ENCODE measurements around the gene ST6GALNAC3.
"Not testable (repeated sequence)": the region's sequence is repeated elsewhere in the genome, so short reads cannot be mapped to it uniquely, and the experiment has no call there.

Gene ST6GALNAC3

GRCh38 chr1:76049498-76049897, 25.0 kb upstream of the ST6GALNAC3 start:
- H3K9ac ChIP-seq (ENCODE audit: low read length), result no peak overlapping the region
- no CpG with 5 or more reads among the region's 4 CpGs for WGBS (ENCODE audit: extremely low coverage, insufficient coverage, low lambda C conversion rate)
- H3K4me3 ChIP-seq (ENCODE audit: low read length), result no peak overlapping the region
- no peak overlapping the region for H4K5ac ChIP-seq (ENCODE audit: low read length)
- H2BK15ac ChIP-seq (replicated peaks; ENCODE audit: low read depth), result no peak overlapping the region
- H3K36me3 ChIP-seq (ENCODE audit: control insufficient read depth, insufficient read depth, low read length), result no peaks in the 10 kb centered on the region
- no peak overlapping the region for H2AK5ac ChIP-seq (ENCODE audit: low read length)
- no peak overlapping the region for H4K8ac ChIP-seq (ENCODE audit: low read depth, low read length)
- H3K56ac ChIP-seq (ENCODE audit: low read length), result no peak overlapping the region
- no peak overlapping the region for H3K18ac ChIP-seq (ENCODE audit: low read length)
- no peak overlapping the region for H3K23ac ChIP-seq (ENCODE audit: low read length)
- no peaks in the 10 kb centered on the region for H3K79me1 ChIP-seq (ENCODE audit: low read length)
- H3K4me2 ChIP-seq (ENCODE audit: low read length), result no peak overlapping the region
- no peak for DNase-seq
- no peak overlapping the region for H2BK5ac ChIP-seq (ENCODE audit: low read length)
- no peaks in the 10 kb centered on the region for H3K79me2 ChIP-seq (ENCODE audit: control insufficient read depth, insufficient read depth, low read length)
- H3K27ac ChIP-seq (ENCODE audit: low read depth, low read length), result no peak overlapping the region
- H2BK120ac ChIP-seq (ENCODE audit: low read depth, low read length), result no peak overlapping the region
- no peak overlapping the region for H3K4ac ChIP-seq (ENCODE audit: low read depth, low read length)
- no peaks in the 10 kb centered on the region for H3K4me1 ChIP-seq (ENCODE audit: control insufficient read depth, low read depth, low read length)
- no peaks in the 10 kb centered on the region for H3K27me3 ChIP-seq (ENCODE audit: insufficient read depth, low read length, poor library complexity)

- H3K79me1 ChIP-seq (ENCODE audit: low read length); H3K4me3 ChIP-seq (ENCODE audit: low read length); H2BK5ac ChIP-seq (ENCODE audit: low read length); DNase-seq; H2BK15ac ChIP-seq (replicated peaks; ENCODE audit: low read depth); H4K5ac ChIP-seq (ENCODE audit: low read length); H3K79me2 ChIP-seq (ENCODE audit: control insufficient read depth, insufficient read depth, low read length); H3K4me2 ChIP-seq (ENCODE audit: low read length); H4K8ac ChIP-seq (ENCODE audit: low read depth, low read length); H3K18ac ChIP-seq (ENCODE audit: low read length); H2AK5ac ChIP-seq (ENCODE audit: low read length); H3K9ac ChIP-seq (ENCODE audit: low read length); H3K23ac ChIP-seq (ENCODE audit: low read length); H3K27ac ChIP-seq (ENCODE audit: low read depth, low read length); H2BK120ac ChIP-seq (ENCODE audit: low read depth, low read length); H3K36me3 ChIP-seq (ENCODE audit: control insufficient read depth, insufficient read depth, low read length); H3K27me3 ChIP-seq (ENCODE audit: insufficient read depth, low read length, poor library complexity); H3K4ac ChIP-seq (ENCODE audit: low read depth, low read length); H3K56ac ChIP-seq (ENCODE audit: low read length); H3K4me1 ChIP-seq (ENCODE audit: control insufficient read depth, low read depth, low read length): not testable (repeated sequence)
- no CpG with 5 or more reads among the region's 3 CpGs for whole genome bisulfite sequencing (ENCODE audit: extremely low coverage, insufficient coverage, low lambda C conversion rate)
Observed at GRCh38 chr1:76050073-76050472, 24.5 kb upstream of the ST6GALNAC3 start.

GRCh38 chr1:76053021-76053420, 21.5 kb upstream of the ST6GALNAC3 start:
- Histone ChIP-seq H3K36me3 (ENCODE audit: control insufficient read depth, insufficient read depth, low read length) (no peaks in the 10 kb centered on the region), H4K8ac (ENCODE audit: low read depth, low read length) (no peak overlapping the region), H3K27ac (ENCODE audit: low read depth, low read length) (no peak overlapping the region), H3K4me1 (ENCODE audit: control insufficient read depth, low read depth, low read length) (no peaks in the 10 kb centered on the region), H3K79me2 (ENCODE audit: control insufficient read depth, insufficient read depth, low read length) (no peaks in the 10 kb centered on the region), H3K23ac (ENCODE audit: low read length) (no peak overlapping the region), H3K4ac (ENCODE audit: low read depth, low read length) (no peak overlapping the region), H2BK15ac (replicated peaks; ENCODE audit: low read depth) (no peak overlapping the region), H2BK5ac (ENCODE audit: low read length) (no peak overlapping the region), H2AK5ac (ENCODE audit: low read length) (no peak overlapping the region), H3K79me1 (ENCODE audit: low read length) (no peaks in the 10 kb centered on the region), H3K27me3 (ENCODE audit: insufficient read depth, low read length, poor library complexity) (no peaks in the 10 kb centered on the region), H3K4me2 (ENCODE audit: low read length) (no peak overlapping the region), H3K56ac (ENCODE audit: low read length) (no peak overlapping the region), H4K5ac (ENCODE audit: low read length) (no peak overlapping the region), H3K4me3 (ENCODE audit: low read length) (no peak overlapping the region), H3K18ac (ENCODE audit: low read length) (no peak overlapping the region), H3K9ac (ENCODE audit: low read length) (no peak overlapping the region), H2BK120ac (ENCODE audit: low read depth, low read length) (no peak overlapping the region)
- no peak for DNase-seq
- WGBS (ENCODE audit: extremely low coverage, insufficient coverage, low lambda C conversion rate), result no CpG with 5 or more reads among the region's 6 CpGs

GRCh38 chr1:76054359-76054758, 20.2 kb upstream of the ST6GALNAC3 start:
- no peak for DNase-seq
- Histone ChIP-seq H3K4me2 (ENCODE audit: low read length) (no peak overlapping the region), H3K79me2 (ENCODE audit: control insufficient read depth, insufficient read depth, low read length) (no peaks in the 10 kb centered on the region), H4K5ac (ENCODE audit: low read length) (no peak overlapping the region), H2AK5ac (ENCODE audit: low read length) (no peak overlapping the region), H2BK5ac (ENCODE audit: low read length) (no peak overlapping the region), H3K23ac (ENCODE audit: low read length) (no peak overlapping the region), H2BK15ac (replicated peaks; ENCODE audit: low read depth) (no peak overlapping the region), H3K36me3 (ENCODE audit: control insufficient read depth, insufficient read depth, low read length) (no peaks in the 10 kb centered on the region), H3K56ac (ENCODE audit: low read length) (no peak overlapping the region), H3K79me1 (ENCODE audit: low read length) (no peaks in the 10 kb centered on the region), H3K4me3 (ENCODE audit: low read length) (no peak overlapping the region), H3K4me1 (ENCODE audit: control insufficient read depth, low read depth, low read length) (no peaks in the 10 kb centered on the region), H3K18ac (ENCODE audit: low read length) (no peak overlapping the region), H4K8ac (ENCODE audit: low read depth, low read length) (no peak overlapping the region), H2BK120ac (ENCODE audit: low read depth, low read length) (no peak overlapping the region), H3K27me3 (ENCODE audit: insufficient read depth, low read length, poor library complexity) (no peaks in the 10 kb centered on the region), H3K9ac (ENCODE audit: low read length) (no peak overlapping the region), H3K4ac (ENCODE audit: low read depth, low read length) (no peak overlapping the region), H3K27ac (ENCODE audit: low read depth, low read length) (no peak overlapping the region)
- no CpG with 5 or more reads among the region's 2 CpGs for WGBS (ENCODE audit: extremely low coverage, insufficient coverage, low lambda C conversion rate)

GRCh38 chr1:76055987-76056386, 18.6 kb upstream of the ST6GALNAC3 start:
- no peak overlapping the region for H3K23ac ChIP-seq (ENCODE audit: low read length)
- no peak overlapping the region for H2BK120ac ChIP-seq (ENCODE audit: low read depth, low read length)
- no peak overlapping the region for H4K5ac ChIP-seq (ENCODE audit: low read length)
- no peak overlapping the region for H3K56ac ChIP-seq (ENCODE audit: low read length)
- H3K4ac ChIP-seq (ENCODE audit: low read depth, low read length), result no peak overlapping the region
- no peaks in the 10 kb centered on the region for H3K27me3 ChIP-seq (ENCODE audit: insufficient read depth, low read length, poor library complexity)
- H3K79me2 ChIP-seq (ENCODE audit: control insufficient read depth, insufficient read depth, low read length), result no peaks in the 10 kb centered on the region
- H3K27ac ChIP-seq (ENCODE audit: low read depth, low read length), result no peak overlapping the region
- no peak overlapping the region for H3K4me2 ChIP-seq (ENCODE audit: low read length)
- no peak overlapping the region for H3K9ac ChIP-seq (ENCODE audit: low read length)
- H2AK5ac ChIP-seq (ENCODE audit: low read length), result no peak overlapping the region
- no peaks in the 10 kb centered on the region for H3K36me3 ChIP-seq (ENCODE audit: control insufficient read depth, insufficient read depth, low read length)
- no peaks in the 10 kb centered on the region for H3K79me1 ChIP-seq (ENCODE audit: low read length)
- H2BK5ac ChIP-seq (ENCODE audit: low read length), result no peak overlapping the region
- no peak for DNase-seq
- WGBS (ENCODE audit: extremely low coverage, insufficient coverage, low lambda C conversion rate), result no CpG with 5 or more reads among the region's 4 CpGs
- no peak overlapping the region for H2BK15ac ChIP-seq (replicated peaks; ENCODE audit: low read depth)
- no peaks in the 10 kb centered on the region for H3K4me1 ChIP-seq (ENCODE audit: control insufficient read depth, low read depth, low read length)
- H3K4me3 ChIP-seq (ENCODE audit: low read length), result no peak overlapping the region
- H3K18ac ChIP-seq (ENCODE audit: low read length), result no peak overlapping the region
- no peak overlapping the region for H4K8ac ChIP-seq (ENCODE audit: low read depth, low read length)

GRCh38 chr1:76059451-76059850, 15.1 kb upstream of the ST6GALNAC3 start:
- H3K23ac ChIP-seq (ENCODE audit: low read length), result no peak overlapping the region
- WGBS (ENCODE audit: extremely low coverage, insufficient coverage, low lambda C conversion rate), result no CpG with 5 or more reads among the region's 2 CpGs
- no peak for DNase-seq
- no peak overlapping the region for H3K4ac ChIP-seq (ENCODE audit: low read depth, low read length)
- no peaks in the 10 kb centered on the region for H3K27me3 ChIP-seq (ENCODE audit: insufficient read depth, low read length, poor library complexity)
- H3K56ac ChIP-seq (ENCODE audit: low read length), result no peak overlapping the region
- H3K4me1 ChIP-seq (ENCODE audit: control insufficient read depth, low read depth, low read length), result no peaks in the 10 kb centered on the region
- H2BK15ac ChIP-seq (replicated peaks; ENCODE audit: low read depth), result no peak overlapping the region
- H4K8ac ChIP-seq (ENCODE audit: low read depth, low read length), result no peak overlapping the region
- H3K79me2 ChIP-seq (ENCODE audit: control insufficient read depth, insufficient read depth, low read length), result no peaks in the 10 kb centered on the region
- H2BK120ac ChIP-seq (ENCODE audit: low read depth, low read length), result no peak overlapping the region
- H4K5ac ChIP-seq (ENCODE audit: low read length), result no peak overlapping the region
- H3K36me3 ChIP-seq (ENCODE audit: control insufficient read depth, insufficient read depth, low read length), result no peaks in the 10 kb centered on the region
- H3K18ac ChIP-seq (ENCODE audit: low read length), result no peak overlapping the region
- H3K4me3 ChIP-seq (ENCODE audit: low read length), result no peak overlapping the region
- H3K4me2 ChIP-seq (ENCODE audit: low read length), result no peak overlapping the region
- no peak overlapping the region for H2AK5ac ChIP-seq (ENCODE audit: low read length)
- H3K9ac ChIP-seq (ENCODE audit: low read length), result no peak overlapping the region
- no peaks in the 10 kb centered on the region for H3K79me1 ChIP-seq (ENCODE audit: low read length)
- no peak overlapping the region for H2BK5ac ChIP-seq (ENCODE audit: low read length)
- no peak overlapping the region for H3K27ac ChIP-seq (ENCODE audit: low read depth, low read length)

Data from mesendoderm (in vitro differentiated cells).